OCI-LY3 (cell line): ENCODE data around the gene PNPLA8.

Experiments
- CTCF ChIP-seq: fragments of 200-600, 300-600 bp; sonication (generic); IDR thresholded peaks from 2 replicates; pipeline ENCODE4 v1.5.1; 2014; ENCODE audit warnings: antibody characterized with exemption, low read length, low read depth
- EZH2phosphoT487 ChIP-seq: fragments of 200-600 bp; shearing (Covaris generic); IDR thresholded peaks from 2 replicates; pipeline ENCODE4 v1.6.1; 2018; ENCODE audit warnings: antibody characterized with exemption, mixed run types, low read depth

DNA sequence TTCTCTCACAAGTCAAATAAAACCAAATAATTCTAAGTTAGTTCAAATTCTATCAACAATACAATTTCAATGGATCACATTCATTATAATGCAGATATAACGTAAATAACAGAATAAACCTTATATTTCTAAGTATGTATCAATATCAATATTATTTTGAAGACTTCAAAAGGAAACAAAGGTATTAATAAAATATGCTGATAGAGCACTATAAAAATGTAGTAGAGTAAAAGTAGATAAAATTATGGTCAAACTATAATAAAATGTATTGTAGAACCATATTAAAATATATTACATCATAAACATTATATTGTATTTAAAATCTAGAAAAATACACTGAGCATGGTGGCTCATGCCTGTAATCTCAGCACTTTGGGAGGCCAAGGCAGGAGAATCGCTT, 46.2 kb downstream of the PNPLA8 start:
- TF ChIP-seq CTCF (no peak), EZH2phosphoT487 (no peak)
